ENCODE results near the gene RNF31. TPM values are rescaled to one million over a fixed set of nuclear protein-coding genes. Genes with fewer than 3 reads are reported as not detected.
A peak's percentile ranks its signal among the peaks of the same experiment; 100 is the strongest.

Gene RNF31
- total and polyA plus RNA-seq, 2 of the 13 experiments (the other 11 are each of a cell fraction or from before 2014, with no cell fraction given) = 48.2 to 86.8 TPM

DNA sequence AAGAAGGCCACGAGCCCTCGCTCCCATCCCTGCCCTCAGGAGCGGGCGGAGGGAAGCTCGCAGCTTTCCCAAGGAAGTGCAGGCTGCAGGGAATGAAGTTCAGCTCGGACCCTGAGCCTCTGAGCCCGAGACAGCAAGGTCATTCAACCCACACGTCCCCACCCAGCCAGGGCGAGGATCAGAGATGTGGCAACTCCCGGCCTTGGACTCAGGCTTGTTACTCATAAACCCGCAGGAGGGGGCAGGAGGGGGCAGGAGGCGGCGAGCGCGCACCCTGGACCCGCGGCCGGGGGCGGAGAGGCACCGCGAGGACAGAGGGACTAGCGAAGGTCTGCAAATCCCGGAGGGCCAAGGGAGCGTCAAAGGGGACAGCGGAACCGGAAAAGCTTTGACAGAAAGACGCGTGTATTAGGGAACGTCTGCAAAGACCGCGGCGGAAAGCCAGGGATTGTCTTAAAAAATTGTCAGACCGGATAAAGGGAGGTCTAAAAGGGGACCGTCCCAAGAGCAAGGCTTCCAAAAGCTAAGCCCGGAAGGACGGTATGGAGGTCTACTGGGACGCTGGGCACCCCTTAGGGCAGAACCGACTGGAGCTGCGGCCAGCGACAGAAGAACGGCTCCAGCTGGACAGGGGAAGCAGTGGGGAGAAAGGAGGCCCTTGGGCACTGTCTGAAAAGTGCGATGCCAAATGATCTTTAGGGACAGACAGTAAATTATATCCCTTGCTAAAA lies 33.3 kb upstream of the RNF31 start (continued):
- TF ChIP-seq, protein P1, sequence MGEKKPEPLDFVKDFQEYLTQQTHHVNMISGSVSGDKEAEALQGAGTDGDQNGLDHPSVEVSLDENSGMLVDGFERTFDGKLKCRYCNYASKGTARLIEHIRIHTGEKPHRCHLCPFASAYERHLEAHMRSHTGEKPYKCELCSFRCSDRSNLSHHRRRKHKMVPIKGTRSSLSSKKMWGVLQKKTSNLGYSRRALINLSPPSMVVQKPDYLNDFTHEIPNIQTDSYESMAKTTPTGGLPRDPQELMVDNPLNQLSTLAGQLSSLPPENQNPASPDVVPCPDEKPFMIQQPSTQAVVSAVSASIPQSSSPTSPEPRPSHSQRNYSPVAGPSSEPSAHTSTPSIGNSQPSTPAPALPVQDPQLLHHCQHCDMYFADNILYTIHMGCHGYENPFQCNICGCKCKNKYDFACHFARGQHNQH (CRISPR knock-in tag; IDR thresholded peaks at IDR 0.05) = peak; percentile 99
- TF ChIP-seq, protein P2, sequence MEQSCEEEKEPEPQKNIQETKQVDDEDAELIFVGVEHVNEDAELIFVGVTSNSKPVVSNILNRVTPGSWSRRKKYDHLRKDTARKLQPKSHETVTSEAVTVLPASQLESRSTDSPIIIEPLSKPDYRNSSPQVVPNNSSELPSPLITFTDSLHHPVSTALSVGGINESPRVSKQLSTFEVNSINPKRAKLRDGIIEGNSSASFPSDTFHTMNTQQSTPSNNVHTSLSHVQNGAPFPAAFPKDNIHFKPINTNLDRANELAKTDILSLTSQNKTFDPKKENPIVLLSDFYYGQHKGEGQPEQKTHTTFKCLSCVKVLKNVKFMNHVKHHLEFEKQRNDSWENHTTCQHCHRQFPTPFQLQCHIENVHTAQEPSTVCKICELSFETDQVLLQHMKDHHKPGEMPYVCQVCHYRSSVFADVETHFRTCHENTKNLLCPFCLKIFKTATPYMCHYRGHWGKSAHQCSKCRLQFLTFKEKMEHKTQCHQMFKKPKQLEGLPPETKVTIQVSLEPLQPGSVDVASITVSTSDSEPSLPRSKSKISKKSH (CRISPR knock-in tag; IDR thresholded peaks at IDR 0.05; ENCODE audit: borderline replicate concordance) = peak; percentile 72; the same call in 1 of the 2 replicates
- no peak; the same call in 1 of the 2 replicates for TF ChIP-seq MAFF (IDR thresholded peaks at IDR 0.05; ENCODE audit: low read depth, low read length)
- TF ChIP-seq RFXANK (CRISPR knock-in tag; IDR thresholded peaks at IDR 0.05) = peak; percentile 95
- TF ChIP-seq PAWR (CRISPR knock-in tag; IDR thresholded peaks at IDR 0.05; ENCODE audit: borderline replicate concordance) = peak; percentile 67; the same call in 1 of the 2 replicates
- 0 out of 2 replicates have a peak, but pooled peaks have one; percentile 93 for TF ChIP-seq ZNF138 (CRISPR knock-in tag; IDR thresholded peaks at IDR 0.05; ENCODE audit: low read depth)
- peak; percentile 99 for TF ChIP-seq SPEN (CRISPR knock-in tag; IDR thresholded peaks at IDR 0.05; ENCODE audit: low read depth)
- TF ChIP-seq, protein P3, sequence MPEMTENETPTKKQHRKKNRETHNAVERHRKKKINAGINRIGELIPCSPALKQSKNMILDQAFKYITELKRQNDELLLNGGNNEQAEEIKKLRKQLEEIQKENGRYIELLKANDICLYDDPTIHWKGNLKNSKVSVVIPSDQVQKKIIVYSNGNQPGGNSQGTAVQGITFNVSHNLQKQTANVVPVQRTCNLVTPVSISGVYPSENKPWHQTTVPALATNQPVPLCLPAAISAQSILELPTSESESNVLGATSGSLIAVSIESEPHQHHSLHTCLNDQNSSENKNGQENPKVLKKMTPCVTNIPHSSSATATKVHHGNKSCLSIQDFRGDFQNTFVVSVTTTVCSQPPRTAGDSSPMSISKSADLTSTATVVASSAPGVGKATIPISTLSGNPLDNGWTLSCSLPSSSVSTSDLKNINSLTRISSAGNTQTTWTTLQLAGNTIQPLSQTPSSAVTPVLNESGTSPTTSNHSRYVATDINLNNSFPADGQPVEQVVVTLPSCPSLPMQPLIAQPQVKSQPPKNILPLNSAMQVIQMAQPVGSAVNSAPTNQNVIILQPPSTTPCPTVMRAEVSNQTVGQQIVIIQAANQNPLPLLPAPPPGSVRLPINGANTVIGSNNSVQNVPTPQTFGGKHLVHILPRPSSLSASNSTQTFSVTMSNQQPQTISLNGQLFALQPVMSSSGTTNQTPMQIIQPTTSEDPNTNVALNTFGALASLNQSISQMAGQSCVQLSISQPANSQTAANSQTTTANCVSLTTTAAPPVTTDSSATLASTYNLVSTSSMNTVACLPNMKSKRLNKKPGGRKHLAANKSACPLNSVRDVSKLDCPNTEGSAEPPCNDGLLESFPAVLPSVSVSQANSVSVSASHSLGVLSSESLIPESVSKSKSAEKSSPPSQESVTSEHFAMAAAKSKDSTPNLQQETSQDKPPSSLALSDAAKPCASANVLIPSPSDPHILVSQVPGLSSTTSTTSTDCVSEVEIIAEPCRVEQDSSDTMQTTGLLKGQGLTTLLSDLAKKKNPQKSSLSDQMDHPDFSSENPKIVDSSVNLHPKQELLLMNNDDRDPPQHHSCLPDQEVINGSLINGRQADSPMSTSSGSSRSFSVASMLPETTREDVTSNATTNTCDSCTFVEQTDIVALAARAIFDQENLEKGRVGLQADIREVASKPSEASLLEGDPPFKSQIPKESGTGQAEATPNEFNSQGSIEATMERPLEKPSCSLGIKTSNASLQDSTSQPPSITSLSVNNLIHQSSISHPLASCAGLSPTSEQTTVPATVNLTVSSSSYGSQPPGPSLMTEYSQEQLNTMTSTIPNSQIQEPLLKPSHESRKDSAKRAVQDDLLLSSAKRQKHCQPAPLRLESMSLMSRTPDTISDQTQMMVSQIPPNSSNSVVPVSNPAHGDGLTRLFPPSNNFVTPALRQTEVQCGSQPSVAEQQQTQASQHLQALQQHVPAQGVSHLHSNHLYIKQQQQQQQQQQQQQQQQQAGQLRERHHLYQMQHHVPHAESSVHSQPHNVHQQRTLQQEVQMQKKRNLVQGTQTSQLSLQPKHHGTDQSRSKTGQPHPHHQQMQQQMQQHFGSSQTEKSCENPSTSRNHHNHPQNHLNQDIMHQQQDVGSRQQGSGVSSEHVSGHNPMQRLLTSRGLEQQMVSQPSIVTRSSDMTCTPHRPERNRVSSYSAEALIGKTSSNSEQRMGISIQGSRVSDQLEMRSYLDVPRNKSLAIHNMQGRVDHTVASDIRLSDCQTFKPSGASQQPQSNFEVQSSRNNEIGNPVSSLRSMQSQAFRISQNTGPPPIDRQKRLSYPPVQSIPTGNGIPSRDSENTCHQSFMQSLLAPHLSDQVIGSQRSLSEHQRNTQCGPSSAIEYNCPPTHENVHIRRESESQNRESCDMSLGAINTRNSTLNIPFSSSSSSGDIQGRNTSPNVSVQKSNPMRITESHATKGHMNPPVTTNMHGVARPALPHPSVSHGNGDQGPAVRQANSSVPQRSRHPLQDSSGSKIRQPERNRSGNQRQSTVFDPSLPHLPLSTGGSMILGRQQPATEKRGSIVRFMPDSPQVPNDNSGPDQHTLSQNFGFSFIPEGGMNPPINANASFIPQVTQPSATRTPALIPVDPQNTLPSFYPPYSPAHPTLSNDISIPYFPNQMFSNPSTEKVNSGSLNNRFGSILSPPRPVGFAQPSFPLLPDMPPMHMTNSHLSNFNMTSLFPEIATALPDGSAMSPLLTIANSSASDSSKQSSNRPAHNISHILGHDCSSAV (CRISPR knock-in tag; IDR thresholded peaks at IDR 0.05; ENCODE audit: borderline replicate concordance) = no peak; the same call in 1 of the 2 replicates
- TF ChIP-seq HNRNPK (IDR thresholded peaks at IDR 0.05; ENCODE audit: low read depth, low read length, poor library complexity, severe bottlenecking) = peak; percentile 48
- 0 out of 2 replicates have a peak, but pooled peaks have one; percentile 22 for TF ChIP-seq EHMT2 (IDR thresholded peaks at IDR 0.05; ENCODE audit: borderline replicate concordance, low read depth, low read length)
- no peak for TF ChIP-seq HDAC1 (CRISPR knock-in tag; IDR thresholded peaks at IDR 0.05)
- TF ChIP-seq, protein P4, sequence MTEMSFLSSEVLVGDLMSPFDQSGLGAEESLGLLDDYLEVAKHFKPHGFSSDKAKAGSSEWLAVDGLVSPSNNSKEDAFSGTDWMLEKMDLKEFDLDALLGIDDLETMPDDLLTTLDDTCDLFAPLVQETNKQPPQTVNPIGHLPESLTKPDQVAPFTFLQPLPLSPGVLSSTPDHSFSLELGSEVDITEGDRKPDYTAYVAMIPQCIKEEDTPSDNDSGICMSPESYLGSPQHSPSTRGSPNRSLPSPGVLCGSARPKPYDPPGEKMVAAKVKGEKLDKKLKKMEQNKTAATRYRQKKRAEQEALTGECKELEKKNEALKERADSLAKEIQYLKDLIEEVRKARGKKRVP (CRISPR knock-in tag; IDR thresholded peaks at IDR 0.05) = no peak
- TF ChIP-seq ZNF660 (CRISPR knock-in tag; IDR thresholded peaks at IDR 0.05; ENCODE audit: borderline replicate concordance, low read depth) = peak; percentile 25; the same call in 1 of the 2 replicates
- peak; percentile 62; the same call in 1 of the 2 replicates for TF ChIP-seq SMARCC2 (IDR thresholded peaks at IDR 0.05)
- TF ChIP-seq SIN3A (IDR thresholded peaks at IDR 0.05; ENCODE audit: borderline replicate concordance, low read depth, low read length) = peak; percentile 97
- TF ChIP-seq ZNF768 (CRISPR knock-in tag; IDR thresholded peaks at IDR 0.05) = peak; percentile 94

Data from HepG2 (cell line).